ENCODE data around the gene SORL1.

SORL1 gene

DNA sequence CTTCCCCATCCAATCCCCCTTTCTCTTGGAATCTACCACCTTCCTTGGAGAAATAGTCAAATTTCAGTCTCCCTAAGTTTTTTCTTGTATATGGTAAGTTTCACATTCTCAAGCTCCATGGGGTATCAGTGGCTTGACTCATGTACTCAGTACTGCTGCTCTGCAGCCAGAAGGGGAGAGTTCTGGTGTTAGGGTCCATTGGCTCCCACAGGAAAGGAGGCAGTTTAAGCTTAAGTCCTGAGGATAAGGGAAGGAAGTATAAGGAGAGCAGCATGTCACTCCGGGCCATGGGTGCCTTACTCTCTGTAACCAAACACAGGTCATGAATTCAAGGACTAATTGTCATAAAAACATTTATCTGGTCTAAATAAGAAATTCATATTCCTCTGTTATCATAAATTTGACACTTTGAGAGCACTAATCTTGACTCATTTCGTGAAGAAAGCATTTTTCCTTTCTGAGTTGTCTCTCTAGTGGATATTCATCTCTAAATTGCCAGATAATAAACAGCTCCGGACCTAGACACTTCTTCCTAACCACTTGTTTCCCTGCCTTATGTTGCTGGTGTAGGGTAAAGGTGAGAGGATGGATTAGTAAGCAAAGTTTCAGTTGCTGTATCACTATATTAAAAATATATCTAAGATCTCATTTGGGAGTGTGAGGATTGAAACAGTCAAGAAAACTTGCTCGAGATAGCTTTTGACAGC, 20.1 kb upstream of the SORL1 start:
- DNase-seq, result no peak

DNA sequence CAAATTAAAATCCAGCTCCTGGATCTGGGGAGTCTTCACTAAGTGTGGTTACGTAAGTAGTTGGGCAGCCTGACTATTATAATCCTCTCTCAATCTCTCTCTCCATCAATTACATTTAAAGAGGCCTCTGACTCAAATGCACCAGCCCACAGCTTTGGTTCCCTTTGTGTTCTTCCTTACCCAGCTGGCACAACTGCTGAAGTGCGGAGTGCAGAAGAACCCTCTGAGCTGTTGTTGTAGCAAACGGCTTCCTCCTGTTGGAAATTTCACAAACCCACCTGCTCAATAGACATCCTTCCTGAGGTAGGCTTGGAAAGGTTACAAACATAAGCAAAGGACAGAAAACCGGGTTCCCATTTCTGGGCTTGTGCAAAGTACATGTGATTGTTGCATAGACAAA, 17.0 kb upstream of the SORL1 start:
- peak; percentile 6 for DNase-seq

DNA sequence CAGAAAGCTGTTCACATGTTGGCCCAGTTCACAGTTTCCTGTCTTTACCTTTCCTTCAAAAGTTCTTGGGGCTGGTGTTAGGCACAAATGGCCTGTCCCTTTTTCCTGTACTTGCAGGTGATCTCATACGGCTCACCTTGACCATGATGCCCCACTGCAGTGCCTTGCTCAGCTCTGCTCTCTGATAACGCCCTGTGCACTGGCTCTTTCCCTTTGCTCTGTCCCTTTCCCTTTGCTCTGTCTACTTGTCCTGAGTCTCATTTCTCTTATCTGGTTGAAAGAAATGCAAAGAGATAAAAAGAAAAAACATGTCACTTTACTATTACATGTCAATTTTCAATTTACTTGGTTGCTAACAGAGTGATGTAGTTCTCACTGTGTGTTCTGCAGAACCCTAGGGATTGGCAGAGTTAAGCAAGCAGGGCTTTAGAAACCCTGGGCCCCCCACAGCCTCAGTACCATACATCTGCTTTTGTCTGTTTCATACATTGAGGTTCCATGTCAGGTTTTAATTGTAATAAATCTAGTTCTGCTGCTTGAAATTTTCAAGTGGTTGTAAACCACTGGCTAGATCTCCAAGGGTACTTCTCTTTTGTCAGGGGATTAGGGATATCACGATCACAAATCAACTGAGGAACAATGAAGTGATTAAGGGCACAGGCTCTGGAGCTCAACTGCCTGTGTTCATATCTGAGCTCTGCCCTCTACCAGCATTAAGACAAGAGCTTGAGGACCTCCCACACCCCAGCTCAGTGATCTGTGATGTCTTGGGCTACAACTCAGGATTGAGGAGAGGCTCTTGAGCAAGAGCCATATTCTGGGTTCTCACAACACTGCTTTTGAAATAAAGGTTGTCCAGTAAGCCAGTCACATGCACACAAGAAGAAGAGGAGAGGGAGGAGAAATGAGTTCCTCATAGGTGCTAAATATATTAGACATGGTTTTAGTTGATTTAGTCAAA, 16.3 kb upstream of the SORL1 start:
- peak; percentile 50 for DNase-seq

DNA sequence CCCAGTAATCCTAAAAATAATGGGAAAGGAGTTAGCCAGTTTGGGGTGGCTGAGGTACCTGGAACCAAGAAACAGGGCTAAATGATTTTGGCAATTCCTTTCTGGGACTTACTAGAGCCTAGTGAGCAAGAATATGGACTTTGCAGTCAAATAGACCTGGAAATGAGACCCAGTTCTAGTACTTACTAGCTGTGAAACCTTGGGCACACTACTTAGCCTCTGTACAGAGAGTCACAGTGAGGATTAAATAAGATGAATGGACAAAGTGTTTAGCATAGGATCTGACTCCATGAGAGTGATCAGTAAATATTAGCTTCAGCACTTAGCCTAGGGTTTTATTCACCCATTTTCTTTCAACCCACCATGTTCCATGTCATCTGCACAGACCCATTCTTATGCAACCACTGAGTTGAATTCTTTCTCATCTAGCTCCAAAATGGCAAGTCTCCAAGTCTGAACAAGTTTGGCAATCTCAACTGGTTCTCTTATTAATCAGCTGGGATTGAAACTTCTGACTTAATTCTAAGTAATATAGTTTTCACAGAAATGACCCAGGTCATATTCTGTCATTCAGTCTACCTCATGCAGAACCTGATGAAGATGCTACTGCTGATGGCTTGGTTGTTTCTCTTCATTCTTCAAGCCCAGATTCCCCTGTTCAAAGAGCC, 15.0 kb upstream of the SORL1 start:
- DNase-seq, result no peak

DNA sequence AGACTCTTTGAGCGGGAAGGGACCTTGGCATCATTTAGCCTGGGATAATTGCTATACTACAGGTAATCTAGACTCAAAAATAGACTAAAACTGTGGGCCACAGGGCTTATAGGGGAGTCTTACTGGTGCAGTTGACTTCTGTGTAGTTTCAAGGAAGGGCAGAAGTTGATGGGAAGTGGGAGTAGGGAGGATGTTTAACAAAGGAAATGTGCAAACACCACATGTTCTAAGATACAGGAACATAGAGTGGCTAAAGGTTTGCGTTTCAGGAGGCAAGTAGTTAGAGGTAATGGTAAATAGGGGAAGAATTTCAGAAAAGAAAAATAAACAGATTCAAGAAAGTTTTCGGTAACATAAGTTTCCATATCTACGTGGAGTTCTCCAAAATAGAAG, 14.4 kb upstream of the SORL1 start:
- DNase-seq, result no peak

DNA sequence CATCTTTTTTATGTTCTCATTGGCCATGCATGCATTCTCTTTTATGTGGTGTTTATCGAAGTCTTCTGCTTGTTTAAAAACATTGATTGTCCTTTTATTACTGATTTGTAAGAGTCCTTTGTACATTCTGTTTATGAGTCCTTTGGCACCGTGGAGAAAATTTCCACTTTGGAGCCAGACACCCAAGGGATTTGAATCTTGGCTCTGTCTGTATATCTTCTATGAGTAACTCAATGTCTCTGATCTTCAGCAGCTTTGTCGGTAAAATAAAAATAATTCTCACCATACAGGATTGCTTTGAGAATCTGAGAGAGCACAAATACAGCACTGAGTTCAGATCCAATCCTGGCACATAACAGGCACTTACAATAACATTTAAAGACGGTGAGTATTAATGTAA, 12.8 kb upstream of the SORL1 start:
- DNase-seq, result no peak

DNA sequence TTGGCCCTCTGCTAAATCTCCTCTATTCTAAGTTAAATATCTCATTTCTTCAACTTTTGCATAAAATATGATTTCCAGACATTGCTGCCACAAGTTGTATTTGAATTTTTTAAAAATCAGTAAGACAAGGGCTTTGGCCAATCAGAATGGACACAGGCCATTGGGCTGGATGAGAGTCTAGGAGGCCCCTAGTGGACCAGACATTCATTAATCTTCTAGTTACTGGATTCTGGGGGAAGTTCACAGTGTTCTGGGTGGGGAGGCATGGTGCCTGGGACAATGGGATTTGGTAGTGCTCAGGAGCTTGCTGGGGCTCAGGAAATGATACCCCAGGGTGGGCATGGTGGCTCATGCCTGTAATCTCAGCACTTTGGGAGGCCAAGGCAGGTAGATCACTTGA, 12.4 kb upstream of the SORL1 start:
- no peak for DNase-seq

DNA sequence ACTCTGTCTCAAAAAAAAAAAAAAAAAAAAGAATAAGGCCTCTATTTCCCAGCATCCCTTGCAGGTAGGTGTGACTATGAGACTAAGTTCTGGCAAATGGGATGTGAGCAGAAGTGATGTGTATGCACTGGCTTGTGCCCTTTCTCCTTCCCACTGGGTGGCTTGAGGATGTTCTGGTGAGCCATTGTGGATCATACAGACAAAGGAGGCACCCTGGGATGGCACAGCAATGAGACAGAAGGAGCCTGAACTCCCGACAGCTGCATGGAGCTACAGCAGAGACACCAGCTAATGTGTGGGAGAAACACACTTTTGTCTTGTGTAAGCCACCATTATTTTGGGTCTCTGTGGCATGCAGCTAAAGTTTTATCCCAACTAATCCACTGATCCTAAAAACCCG, 10.6 kb upstream of the SORL1 start:
- no peak for DNase-seq

DNA sequence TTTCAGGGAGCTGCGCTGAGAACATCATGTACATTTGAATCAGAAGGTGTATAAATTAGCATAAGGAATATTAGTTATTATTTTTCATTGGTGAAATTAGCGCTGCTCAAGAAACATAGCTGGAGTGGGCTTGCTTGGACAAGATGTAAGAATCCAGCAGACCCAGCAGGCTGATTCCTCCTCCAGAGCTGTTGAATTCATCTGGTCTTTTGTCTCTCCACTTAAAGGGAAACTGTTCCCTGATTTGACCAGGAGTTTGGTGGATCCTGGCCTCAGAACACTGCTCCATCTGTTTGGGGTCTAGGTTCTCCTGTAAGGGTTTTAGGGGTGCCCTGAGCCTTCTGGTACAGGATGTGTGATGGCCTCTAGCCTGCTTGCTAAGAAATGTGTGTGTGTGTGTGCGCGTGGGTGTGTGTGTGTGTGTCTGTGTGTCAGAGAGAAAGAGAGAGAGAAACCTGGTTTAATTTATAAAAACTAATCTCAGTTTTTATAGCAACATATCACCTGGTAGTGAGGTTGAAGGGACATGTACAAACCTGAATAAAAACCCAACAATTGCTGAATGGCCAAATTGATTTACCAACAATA, 8.3 kb upstream of the SORL1 start:
- DNase-seq, result no peak

DNA sequence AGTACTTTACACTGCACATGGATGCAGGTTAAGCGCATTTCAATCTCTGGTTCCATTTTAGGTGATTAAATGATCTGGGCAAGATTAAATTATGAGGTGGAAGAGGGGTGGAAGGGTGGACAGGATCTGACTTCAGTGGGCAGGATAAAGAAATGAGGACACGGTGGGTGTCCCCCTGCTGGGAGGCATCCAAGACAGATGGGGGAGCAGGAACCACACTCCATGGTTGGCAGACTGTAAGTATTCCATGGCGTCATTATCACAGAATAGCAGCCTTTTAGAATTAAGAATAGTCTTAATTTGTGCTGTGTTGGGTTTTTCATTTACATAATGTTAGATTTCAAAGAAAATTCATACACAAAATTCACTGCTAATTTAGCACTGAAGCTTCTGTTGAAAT, 7.6 kb upstream of the SORL1 start:
- DNase-seq, result no peak

DNA sequence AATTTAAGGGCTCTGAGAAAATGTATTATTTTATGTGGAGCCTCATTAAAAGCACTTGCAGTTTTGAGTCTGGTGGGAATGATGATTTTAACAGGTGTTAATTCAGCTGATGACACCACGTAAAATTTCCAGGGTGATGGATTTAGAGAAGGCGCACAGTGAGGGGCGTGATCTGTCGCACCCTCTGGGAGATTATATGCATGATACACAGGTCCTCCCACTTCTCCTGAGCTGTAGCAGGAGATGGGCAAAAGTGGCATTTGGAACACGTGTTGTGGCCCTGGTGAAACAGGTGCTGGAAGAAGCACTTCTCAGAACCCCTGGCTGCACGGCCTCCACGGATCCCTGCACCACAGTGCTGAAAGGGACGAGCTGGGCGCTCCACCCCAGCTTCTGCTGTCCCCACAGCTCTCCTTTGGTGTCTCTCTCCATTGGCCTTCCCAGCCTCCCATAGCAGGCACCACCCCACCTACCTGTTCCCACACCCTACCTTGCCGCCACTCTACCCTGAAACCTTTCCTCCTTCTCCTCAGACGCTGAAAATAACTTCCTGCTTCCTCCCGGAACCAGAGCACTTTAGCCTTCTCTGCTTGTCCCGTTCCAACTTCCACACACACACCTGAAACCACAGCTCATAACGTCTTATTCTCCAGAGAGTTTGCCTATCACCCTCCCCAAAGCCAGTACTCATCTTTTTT, 6.9 kb upstream of the SORL1 start:
- no peak for DNase-seq

DNA sequence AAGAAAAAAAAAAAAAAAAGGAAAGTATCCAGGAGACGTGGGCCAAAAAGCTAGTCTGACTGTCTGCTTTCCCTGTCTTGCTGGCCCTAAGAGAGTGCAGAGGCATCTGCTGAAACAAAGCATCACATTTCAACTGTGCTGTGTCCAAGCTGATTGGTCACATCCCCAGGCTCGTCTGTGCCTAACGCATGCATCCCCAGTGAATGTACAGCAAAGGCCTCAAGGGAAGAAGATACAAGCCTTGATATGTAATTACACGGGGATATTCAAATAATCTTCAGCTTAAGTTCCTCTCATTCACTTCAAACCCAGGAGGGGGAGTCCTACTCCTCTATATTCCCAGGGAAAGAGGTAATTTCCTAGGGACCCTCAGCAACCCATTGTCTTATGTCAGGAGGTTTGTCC, 5.4 kb upstream of the SORL1 start:
- DNase-seq, result peak; percentile 14

DNA sequence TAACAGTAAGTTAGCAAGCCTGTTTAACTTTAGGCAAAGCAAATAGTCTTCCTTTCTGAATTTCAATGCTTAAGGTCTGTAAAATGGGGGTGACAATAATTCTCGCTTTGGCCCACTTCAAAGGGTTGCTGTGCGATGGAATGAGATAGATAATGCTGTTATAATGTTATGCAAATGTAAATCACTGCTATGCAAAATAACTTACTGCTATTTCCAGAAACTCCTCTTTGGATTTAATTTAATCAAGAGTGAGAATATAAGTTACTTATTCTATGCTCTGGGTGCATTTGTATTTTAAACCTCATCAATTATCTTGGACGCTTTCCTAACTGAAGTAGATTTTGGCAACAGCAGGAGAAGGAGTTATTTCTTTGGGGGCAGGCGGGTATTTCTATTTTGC, 4.1 kb upstream of the SORL1 start:
- no peak for DNase-seq

DNA sequence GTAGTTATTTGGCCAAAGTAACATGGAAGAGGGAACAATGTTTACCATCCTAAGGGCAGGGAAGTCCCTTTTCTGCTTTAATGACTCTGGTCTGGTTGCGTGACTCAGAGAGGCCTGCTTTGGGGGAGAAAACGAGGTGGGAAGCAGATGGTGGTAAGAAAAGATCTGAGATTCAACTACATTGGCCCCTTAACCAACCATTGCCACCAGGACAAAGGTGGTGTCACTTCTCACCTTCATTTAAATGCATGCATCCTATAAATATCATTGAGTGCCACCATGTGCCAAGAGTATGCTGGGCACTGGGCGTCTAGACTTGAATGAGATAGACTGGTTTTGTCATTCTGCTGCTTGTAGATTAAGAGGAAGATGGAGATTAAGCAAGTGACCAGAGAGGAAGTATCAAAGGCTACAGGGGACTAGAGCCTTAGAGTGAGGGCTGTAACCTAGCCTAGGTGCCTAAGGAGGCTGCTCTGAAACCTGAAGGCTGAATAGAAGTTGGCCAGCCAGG, 3.6 kb upstream of the SORL1 start:
- DNase-seq, result no peak

DNA sequence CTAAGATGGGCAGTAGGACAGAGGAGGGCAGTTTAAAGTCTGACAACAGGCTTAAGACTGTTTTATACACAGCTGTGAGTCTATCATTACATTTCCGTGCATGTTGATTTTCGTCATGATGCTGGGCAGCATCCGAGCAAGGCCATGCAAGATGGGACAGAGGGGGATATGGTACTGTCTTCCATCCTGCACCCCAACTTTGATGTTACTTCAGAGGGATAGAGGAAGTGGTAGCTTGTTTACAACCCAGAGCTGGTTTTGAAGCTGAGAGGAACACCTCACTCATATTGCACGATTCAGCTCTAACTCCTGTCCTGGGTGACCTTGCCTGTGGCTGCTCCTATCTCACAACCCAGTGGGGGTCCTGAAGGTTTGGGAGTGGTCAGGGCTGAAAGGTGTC, 3.0 kb upstream of the SORL1 start:
- no peak for DNase-seq

DNA sequence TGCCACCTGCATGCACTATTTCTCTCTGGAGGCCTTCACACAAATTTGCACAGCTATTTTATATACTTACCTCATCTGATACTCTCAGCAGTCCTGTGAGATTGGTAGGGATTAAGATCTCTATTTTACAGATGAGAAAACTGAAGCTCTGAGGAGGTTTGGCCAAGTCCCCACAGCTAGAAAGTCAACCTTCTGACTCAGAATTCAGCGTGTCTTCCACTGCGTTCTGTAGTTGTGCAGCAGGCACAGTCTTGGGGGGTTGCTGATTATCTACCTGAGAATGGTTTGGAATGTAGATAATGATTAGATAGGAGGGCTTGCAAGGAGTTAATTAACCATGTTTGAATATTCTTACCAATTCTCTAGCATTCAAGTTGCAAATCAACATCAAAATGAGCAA, 2.5 kb upstream of the SORL1 start:
- DNase-seq, result no peak

DNA sequence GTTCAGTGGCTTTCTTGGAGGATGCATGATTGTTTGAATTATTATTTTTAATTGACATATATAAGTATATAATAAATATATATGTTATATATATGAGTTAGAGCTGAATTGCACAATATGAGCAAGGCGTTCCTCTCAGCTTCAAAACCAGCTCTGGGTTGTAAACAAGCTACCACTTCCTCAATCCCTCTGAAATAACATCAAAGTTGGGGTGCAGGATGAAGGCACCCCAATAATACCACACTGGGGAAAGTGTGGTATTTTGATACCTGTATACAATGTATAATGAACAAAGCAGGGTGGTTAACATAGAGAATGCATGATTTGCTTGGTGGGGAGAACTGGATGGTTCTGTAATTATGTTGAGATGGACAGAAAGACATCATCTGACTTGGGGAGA, 1.7 kb upstream of the SORL1 start:
- DNase-seq, result no peak

DNA sequence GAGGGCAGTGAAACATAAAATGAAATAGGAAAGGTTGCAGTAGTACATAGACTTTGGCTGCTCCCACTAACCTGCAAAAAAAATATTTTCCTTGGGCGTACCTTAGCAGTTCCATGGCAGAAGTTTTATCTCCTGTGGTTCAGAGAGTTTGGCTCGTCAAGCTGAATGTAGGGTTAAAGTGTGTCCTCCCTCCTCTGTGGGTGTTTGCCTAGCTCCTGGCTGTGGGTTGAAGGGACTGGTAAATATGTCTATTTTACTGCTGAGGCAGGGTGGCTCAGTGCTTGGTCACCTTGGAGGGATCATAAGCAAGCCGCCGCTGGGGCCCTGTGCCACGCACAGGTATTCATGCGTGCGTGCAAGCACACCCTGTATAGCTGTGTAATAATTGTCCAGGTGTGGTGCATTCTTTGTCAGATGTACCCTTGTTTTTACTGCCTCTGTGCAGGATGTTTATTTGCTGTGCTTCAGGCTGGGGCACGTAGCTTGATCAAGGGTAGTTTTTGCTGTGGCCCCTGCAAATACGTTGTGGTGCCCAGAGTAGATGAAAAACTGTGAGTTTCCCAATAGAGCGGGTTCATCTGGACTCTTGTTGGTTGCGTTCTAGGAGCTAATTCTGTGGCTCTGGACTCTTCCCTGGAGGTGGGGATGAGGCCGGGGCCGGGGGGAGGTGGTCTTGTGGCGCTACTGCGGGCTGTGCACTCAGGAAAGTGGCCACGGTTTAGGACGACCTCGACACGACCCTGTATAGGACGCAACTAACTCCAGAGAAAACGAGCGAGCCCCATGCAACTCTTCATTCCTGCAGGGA, 732 bp upstream of the SORL1 start:
- DNase-seq, result no peak

DNA sequence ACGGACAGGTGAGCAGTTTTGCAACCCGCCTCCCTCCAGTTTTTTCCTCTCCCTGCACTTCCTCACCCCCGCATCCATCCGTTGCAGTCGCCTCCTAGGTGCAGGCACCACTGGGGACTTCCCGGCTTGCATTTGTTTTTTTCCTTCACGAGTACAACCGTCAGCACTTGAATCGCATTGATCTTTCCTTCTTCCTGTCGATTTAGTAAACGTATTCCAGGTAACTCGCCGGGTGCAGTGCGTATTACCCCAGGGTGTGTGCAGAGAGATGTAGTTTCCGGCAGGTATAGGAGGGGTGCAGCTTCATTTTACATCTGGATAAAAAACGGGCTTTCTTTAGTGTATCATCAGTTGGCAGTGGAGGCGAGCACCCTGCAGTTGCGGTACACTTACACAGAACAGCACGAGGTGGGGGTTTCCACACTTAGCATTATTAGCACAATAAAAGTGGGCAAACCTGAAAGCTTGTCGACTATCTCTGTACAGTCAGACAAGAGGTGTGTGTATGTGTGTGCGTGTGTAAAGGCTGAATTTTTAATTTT, 566 bp downstream of the SORL1 start, which contains the start of gene SORL1-AS1:
Gene SORL1-AS1 (minus strand): TSS at position 359 of the 542 bp plus-strand sequence.
- peak; percentile 25 for DNase-seq

DNA sequence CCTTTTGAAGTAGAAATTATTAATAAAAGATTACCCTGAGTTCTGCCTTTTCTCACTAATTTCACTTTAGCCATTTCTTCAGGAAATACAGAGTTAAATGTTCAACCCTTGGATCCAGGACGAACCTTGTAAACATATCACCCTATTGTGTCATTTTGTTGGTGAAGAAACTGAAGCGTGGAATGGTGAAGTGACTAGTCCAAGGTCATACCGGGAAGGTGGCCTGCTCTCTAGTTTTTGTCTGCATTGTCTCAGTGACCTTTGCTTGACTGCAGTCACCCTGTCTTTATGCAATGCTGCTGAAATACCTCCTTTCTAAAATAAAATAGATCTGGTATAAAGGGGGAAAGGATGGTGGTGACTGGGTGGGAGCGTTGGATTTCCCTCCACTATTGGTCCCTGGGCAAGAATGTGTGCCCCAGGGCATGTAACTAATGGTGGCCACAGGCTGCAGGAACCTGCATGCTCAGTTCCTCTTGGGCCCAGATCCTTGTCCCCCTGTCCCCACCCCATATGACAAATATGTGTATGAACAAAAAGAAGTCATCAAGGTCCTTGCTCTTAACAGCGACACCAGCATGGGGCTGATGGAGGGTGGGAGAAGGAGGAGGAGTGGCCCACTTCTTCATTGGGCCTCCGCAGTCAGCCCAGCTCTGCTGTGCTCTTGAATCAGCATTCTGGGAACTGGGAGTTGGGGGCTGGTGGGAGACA, 1.6 kb downstream of the SORL1 start:
- DNase-seq, result no peak

DNA sequence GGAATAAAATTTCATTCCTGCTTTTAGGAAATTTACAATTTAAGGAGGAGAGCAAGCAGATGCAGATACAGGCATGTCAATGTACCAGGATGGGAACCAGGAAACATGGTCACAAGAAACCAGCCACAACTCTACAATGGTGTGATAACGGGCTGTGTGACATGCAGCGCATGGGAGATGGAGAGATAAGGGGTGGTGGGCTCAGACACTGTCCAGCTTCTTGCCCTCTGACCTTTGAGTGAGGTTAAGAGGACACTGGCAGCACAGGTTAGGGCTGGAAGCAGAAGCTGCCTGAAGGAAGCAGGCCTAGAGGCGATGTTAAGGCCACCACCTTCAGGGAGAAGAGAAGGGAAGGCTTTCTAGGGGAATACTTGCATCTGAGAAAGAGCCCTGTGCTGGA, 3.0 kb downstream of the SORL1 start:
- DNase-seq, result no peak

All from NCI-H82 (cell line).